GM12864 (cell line): ENCODE data around the gene ECPAS.
"Not testable (repeated sequence)": the region's sequence is repeated elsewhere in the genome, so short reads cannot be mapped to it uniquely, and the experiment has no call there.

Source experiments
- DNase-seq: peaks from one replicate; pipeline ENCODE4 v3.0.0-alpha.2; 2011; ENCODE audit warnings: low read depth
- H3K4me3 ChIP-seq: 2 replicates; pipeline ENCODE4 v1.5.1; 2011; ENCODE audit warnings: mild to moderate bottlenecking, low read depth, low read length, control low read depth
- TF ChIP-seq, protein P1 (sequence below): IDR thresholded peaks from 2 replicates; pipeline ENCODE4 v1.5.1; 2011; ENCODE audit warnings: low read depth, mild to moderate bottlenecking, moderate library complexity, low read length, control low read depth, inconsistent platforms; ENCODE audit errors: missing control alignments

Gene ECPAS

DNA sequence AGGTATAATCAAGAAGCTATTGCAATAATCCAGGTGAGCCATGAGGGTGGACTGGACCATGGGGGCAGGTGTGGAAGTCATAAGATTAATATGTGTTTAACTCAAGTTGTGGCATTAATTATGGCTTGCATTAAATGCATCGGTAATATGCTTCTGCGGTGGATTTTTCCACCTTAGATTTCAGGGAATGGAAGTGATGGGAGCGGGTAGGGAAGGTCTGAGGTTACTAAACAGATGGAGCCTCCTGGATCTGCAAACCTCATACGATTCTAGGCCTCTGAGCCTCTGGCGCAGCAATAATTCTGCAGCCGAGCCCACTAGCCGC lies 40.5 kb upstream of the ECPAS start:
- no peak for DNase-seq
- H3K4me3 ChIP-seq, result peak overlapping the region; percentile 57
- TF ChIP-seq, protein P1, sequence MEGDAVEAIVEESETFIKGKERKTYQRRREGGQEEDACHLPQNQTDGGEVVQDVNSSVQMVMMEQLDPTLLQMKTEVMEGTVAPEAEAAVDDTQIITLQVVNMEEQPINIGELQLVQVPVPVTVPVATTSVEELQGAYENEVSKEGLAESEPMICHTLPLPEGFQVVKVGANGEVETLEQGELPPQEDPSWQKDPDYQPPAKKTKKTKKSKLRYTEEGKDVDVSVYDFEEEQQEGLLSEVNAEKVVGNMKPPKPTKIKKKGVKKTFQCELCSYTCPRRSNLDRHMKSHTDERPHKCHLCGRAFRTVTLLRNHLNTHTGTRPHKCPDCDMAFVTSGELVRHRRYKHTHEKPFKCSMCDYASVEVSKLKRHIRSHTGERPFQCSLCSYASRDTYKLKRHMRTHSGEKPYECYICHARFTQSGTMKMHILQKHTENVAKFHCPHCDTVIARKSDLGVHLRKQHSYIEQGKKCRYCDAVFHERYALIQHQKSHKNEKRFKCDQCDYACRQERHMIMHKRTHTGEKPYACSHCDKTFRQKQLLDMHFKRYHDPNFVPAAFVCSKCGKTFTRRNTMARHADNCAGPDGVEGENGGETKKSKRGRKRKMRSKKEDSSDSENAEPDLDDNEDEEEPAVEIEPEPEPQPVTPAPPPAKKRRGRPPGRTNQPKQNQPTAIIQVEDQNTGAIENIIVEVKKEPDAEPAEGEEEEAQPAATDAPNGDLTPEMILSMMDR, result no peak

DNA sequence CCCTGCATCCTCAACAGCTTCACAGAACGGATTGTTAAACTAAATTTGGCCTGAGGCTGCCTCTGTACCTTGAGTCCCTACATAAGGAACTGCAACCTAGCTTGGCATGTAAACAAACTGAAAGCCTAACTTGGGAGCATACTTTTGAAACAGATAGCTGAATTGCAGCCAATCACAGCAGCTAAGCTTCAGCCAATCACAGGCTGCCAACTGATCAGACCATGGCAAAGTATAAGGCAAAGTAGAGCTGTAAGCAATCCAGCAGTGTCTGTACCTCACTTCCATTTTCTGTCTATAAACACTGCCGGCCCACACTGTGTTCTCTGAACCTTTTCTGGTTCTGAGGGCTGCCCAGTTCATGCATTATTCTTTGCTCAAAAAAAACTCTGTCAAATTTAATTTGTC lies 31.9 kb upstream of the ECPAS start:
- H3K4me3 ChIP-seq, result no peak overlapping the region

DNA sequence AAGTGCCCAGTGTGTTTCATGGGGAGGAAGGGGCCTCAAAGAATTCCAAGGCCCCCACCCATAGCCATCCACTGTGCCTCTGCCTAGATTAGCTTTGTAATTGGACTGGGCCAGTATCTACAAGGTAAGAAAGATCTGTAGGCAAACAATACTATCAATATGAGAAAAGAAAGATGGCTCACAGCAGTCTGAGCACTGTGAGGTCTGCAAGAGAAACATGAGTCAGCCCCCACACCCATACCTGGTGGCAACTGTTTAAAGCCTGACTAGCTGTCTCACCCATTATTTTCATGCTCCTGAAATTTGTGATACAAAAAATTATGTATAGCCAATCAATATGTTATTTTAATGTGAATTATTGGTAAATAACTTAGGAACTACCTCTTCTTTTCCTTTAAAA lies 30.8 kb upstream of the ECPAS start:
- TF ChIP-seq, protein P1, result no peak
- H3K4me3 ChIP-seq, result no peak overlapping the region

More for the DNA sequence above, 31.9 kb upstream of the ECPAS start:
- TF ChIP-seq, protein P1, result no peak
- DNase-seq, result peak; percentile 34

DNA sequence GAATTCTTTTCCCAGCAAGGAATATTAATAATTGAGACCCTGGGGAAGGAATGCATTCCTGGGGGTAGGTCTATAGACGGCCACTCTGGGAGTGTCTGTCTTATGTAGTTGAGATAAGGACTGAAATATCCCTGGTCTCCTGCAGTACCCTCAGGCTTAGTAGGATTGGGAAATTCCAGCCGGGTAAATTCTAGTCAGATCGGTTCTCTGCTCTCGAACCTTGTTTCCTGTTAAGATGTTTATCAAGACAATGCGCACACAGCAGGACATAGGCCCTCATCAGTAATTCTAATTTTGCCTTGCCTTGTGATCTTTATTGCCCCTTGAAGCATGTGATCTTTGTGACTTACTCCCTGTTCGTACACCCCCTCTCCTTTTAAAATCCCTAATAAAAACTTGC lies 27.4 kb upstream of the ECPAS start:
- DNase-seq, H3K4me3 ChIP-seq: not testable (repeated sequence)

More for the DNA sequence above, 30.8 kb upstream of the ECPAS start:
- no peak for DNase-seq

DNA sequence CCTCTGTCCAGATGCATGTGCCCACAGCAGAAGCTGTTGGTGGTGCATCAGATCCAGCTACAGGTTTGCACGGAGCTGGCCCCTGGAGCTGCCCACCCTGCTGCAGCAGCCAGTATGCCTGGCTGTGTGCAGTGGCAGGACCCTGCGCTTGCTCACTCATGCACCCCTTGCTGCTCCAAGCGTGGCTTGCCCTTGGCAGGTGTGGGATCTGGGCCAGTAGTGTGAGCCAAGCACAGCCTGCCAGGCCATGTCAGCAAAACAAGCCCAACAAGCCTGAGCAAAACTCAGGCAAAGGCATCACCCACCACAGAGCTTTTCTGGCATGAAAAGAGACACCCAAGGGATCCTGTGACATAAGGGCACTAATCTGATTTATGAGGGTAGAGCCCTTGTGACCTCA lies 18.3 kb upstream of the ECPAS start:
- TF ChIP-seq, protein P1, result no peak
- DNase-seq, result no peak
- no peak overlapping the region for H3K4me3 ChIP-seq

DNA sequence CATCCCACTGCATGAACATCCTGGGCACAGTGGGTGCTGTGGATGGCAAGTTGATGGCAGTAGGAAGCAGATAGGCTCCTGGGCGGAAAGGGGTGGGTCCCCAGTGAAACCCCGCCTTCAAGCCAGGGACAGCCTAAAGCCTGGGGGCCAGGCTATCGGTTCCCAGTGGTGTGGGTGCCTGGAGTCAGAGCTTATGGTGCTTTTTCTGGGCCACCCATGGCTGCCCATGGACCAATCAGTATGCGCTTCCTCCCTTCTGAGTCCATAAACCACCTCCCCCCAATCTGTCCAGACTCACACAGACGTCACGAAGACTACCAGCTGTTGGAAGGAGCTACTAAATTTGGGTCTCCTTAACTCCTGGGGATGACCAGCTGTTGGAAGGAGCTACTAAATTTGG lies 17.5 kb upstream of the ECPAS start:
- no peak overlapping the region for H3K4me3 ChIP-seq
- DNase-seq, result no peak
- TF ChIP-seq, protein P1, result no peak

DNA sequence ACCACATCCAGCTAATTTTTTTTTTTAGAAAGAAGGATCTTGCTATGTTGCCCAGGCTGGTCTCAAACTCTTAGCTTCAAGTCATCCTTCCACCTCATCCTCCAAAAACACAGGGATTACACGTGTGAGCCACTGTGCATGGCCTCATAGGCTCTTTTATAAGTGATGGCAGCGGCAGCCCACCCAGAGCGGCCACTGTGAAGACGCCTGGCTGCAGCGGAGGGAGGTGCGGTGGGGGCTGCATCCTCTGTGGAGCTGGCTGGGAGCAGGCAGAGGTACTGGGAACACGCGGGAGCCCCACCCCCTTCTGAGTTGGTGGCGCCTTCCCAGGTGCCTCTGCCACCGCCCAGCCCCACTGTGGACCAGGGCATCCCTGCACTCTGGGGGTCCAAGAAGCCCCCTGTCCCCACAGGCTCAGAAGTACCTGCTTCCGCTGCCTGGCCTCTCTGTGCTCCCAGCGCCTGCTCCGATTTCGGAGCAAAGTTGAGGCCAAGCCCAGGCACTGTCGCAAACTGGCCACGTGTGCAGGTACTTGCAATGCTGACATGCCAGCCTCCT lies 16.9 kb upstream of the ECPAS start:
- no peak for DNase-seq
- no peak overlapping the region for H3K4me3 ChIP-seq
- TF ChIP-seq, protein P1, result no peak

DNA sequence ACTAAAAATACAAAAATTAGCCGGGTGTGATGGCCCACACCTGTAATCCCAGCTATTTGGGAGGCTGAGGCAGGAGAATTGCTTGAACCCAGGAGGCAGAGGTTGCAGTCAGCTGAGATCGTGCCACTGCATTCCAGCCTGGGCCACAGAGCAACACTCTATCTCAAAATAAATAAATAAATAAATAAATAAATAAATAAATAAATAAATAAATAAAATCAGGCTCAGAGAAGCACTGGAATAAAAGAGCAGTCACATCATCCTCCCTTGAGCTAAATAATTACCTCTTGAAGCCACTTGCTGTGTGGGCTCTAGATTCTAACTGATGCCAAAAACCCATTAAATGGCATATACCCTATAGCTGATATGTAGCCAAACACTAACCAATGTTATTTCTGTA lies 13.0 kb upstream of the ECPAS start:
- not testable (repeated sequence) for H3K4me3 ChIP-seq, DNase-seq
